PC-3 (cell line): ENCODE data around the gene ARFGAP3. TPM values are rescaled to one million over a fixed set of nuclear protein-coding genes. Genes with fewer than 3 reads are reported as not detected.

ENCODE experiments used
- ATAC-seq: fragments of 200-7000 bp; cut with Tn5 transposase; 2 replicates; pipeline ENCODE4 v1.9.1; 2020; ENCODE audit warnings: mild to moderate bottlenecking, moderate library complexity
- BruUV-seq: library from RNA; stranded (reverse); fragments of 400-500 nt; replicated peaks from 2 replicates; lab custom pipeline; 2021; lab: Mats Ljungman, UMichigan
- CTCF ChIA-PET: fragments of 300-600 bp; sonication (Branson Sonifier 250); formaldehyde crosslinking; loops from one replicate; lab custom pipeline; 2022; ENCODE audit warnings: antibody characterized with exemption; lab: Charles Lee
- POLR2A ChIA-PET: fragments of 300-600 bp; sonication (Branson Sonifier 250); formaldehyde crosslinking; loops from one replicate; lab custom pipeline; 2022; ENCODE audit warnings: antibody characterized with exemption; ENCODE audit not compliant: unreplicated experiment; lab: Charles Lee
- DNase-seq: peaks from one replicate; pipeline ENCODE4 v3.0.0-alpha.2; 2015
- H2AFZ ChIP-seq: fragments of 300-600 bp; sonication (generic); 2 replicates; pipeline ENCODE4 v1.6.0; 2016; ENCODE audit warnings: antibody characterized with exemption, low read length
- H3F3A ChIP-seq: fragments of 300-600 bp; sonication (generic); one replicate; pipeline ENCODE4 v1.6.0; 2017; ENCODE audit warnings: antibody characterized with exemption, low read length, control low read depth, mild to moderate bottlenecking; ENCODE audit not compliant: unreplicated experiment
- H3K27ac ChIP-seq: fragments of 300-600 bp; sonication (generic); 2 replicates; pipeline ENCODE4 v1.5.1; 2016; ENCODE audit warnings: mild to moderate bottlenecking, low read length
- H3K27me3 ChIP-seq: fragments of 300-600 bp; sonication (generic); 2 replicates; pipeline ENCODE4 v1.6.1; 2016; ENCODE audit warnings: low read length, mixed read lengths
- H3K36me3 ChIP-seq: fragments of 300-600 bp; sonication (generic); 2 replicates; pipeline ENCODE4 v1.6.1; 2016; ENCODE audit warnings: low read depth, mixed run types, low read length, mixed read lengths
- H3K4me1 ChIP-seq: fragments of 300-600 bp; sonication (generic); 2 replicates; pipeline ENCODE4 v1.5.1; 2016; ENCODE audit warnings: low read length; ENCODE audit not compliant: insufficient read depth
- H3K4me2 ChIP-seq: fragments of 300-600 bp; sonication (generic); 2 replicates; pipeline ENCODE4 v1.6.0; 2016; ENCODE audit warnings: low read length
- H3K4me3 ChIP-seq: fragments of 300-600 bp; sonication (generic); 2 replicates; pipeline ENCODE4 v1.5.1; 2016; ENCODE audit warnings: mild to moderate bottlenecking, low read length, mixed read lengths
- H3K79me2 ChIP-seq: fragments of 300-600 bp; sonication (generic); 2 replicates; pipeline ENCODE4 v1.6.1; 2017; ENCODE audit warnings: low read length, mixed read lengths
- H3K9ac ChIP-seq: fragments of 300-600 bp; sonication (generic); 2 replicates; pipeline ENCODE4 v1.6.0; 2016; ENCODE audit warnings: mild to moderate bottlenecking, low read length
- H3K9me2 ChIP-seq: fragments of 300-600 bp; sonication (generic); replicated peaks from 2 replicates; pipeline ENCODE4 v1.6.1; 2016; ENCODE audit warnings: mixed run types, low read length, mixed read lengths
- H3K9me3 ChIP-seq: fragments of 300-600 bp; sonication (generic); 2 replicates; pipeline ENCODE4 v1.6.1; 2016; ENCODE audit warnings: low read length, mixed read lengths
- H4K20me1 ChIP-seq: fragments of 300-600 bp; sonication (generic); 2 replicates; pipeline ENCODE4 v1.6.1; 2016; ENCODE audit warnings: low read length, mixed read lengths
- EZH2 ChIP-seq: fragments of 300-600 bp; sonication (generic); IDR thresholded peaks from one replicate; pipeline ENCODE4 v1.6.1; 2017; ENCODE audit warnings: antibody characterized with exemption, mild to moderate bottlenecking, low read length; ENCODE audit not compliant: unreplicated experiment
- EZH2phosphoT487 ChIP-seq: fragments of 300-600 bp; sonication (generic); IDR thresholded peaks from 2 replicates; pipeline ENCODE4 v1.6.1; 2018; ENCODE audit warnings: mild to moderate bottlenecking, antibody characterized with exemption, low read length, borderline replicate concordance
- intact Hi-C: fragments of 100-400 bp; cut with micrococcal nuclease; formaldehyde crosslinking; loops from 2 replicates; pipeline ENCODE4 v1.9.0; 2023
- total RNA-seq: library from RNA; depleted of rRNA; stranded (reverse); fragments of >200 nt; gene quantifications from 2 replicates; pipeline ENCODE4 v1.2.3, GENCODE V29; 2014
- TF ChIP-seq, protein P1 (sequence below): fragments of 300-600 bp; sonication (generic); conservative IDR thresholded peaks from 2 replicates; pipeline ENCODE4 v1.5.1; 2017; ENCODE audit warnings: antibody characterized with exemption, low read depth, mild to moderate bottlenecking, low read length

ARFGAP3 gene
- total RNA-seq, 1 experiment from 2014 or later: 19.2 TPM

DNA sequence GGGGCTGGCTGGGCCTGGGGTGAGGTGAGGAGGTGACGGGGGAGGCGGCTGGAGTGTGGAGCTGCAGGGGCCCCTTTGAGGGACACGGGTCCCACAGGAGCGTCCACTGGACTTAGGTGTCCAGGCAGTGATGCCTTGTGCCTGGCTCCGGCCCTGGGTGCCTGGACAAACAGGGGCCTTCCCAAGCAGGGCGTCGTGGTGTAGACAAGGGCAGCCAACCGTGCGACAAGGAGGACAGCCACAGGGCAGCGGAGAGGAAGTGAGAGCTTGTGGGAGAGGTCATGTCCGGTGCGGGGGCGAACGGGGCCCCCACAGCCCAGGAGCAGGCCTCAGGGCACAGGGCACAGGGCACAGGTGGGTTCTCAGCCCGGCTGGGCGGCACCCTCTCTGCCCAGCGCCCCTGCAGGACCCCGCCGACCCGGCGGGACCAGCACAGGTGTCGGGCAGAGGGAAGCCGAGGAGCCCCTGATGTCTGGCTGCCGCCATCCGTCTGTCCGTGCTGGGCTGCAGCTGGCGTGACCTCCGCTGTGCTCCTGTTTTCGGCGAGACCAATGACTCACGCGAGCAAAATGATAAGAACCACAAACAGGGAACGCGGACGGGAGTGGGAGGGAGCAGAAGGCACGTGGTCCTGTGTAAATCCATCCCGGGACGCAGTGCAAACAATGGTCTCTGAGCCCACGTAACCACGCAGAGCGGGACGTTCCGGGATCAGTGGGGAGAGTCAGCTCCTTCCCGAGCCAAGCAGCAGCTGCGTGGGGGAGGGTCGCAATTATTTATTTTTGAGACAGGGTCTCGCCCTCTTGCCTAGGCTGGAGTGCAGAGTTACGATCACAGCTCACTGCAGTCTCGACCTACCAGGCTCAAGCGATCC is 87.3 kb downstream of the ARFGAP3 start:
- ChIA-PET CTCF (interaction anchor here (0.5 kb wide), 1 partner anchor 214 kb away, joined by 5 read pairs; no protein-coding TSS in a partner anchor), POLR2A (no interaction called here)
- H2AFZ ChIP-seq: no peak overlapping the region
- H3K4me1 ChIP-seq: no peaks in the 10 kb centered on the region
- intact Hi-C loops: no loop called here
- no peak overlapping the region for H3K4me3 ChIP-seq
- no peaks in the 10 kb centered on the region for H3K36me3 ChIP-seq
- no TSS peak for BruUV-seq
- no peak overlapping the region for H3K27ac ChIP-seq
- H3K79me2 ChIP-seq: no peaks in the 10 kb centered on the region
- no peak overlapping the region for H3K9ac ChIP-seq
- no peaks in the 10 kb centered on the region for H3K27me3 ChIP-seq
- ATAC-seq: no peak
- no peaks in the 10 kb centered on the region for H3F3A ChIP-seq
- DNase-seq: no peak
- no peak overlapping the region for H3K4me2 ChIP-seq
- no peaks in the 10 kb centered on the region for H4K20me1 ChIP-seq
- H3K9me2 ChIP-seq: no peaks in the 10 kb centered on the region
- TF ChIP-seq EZH2phosphoT487 (no peak), EZH2 (no peak)
- TF ChIP-seq, protein P1, sequence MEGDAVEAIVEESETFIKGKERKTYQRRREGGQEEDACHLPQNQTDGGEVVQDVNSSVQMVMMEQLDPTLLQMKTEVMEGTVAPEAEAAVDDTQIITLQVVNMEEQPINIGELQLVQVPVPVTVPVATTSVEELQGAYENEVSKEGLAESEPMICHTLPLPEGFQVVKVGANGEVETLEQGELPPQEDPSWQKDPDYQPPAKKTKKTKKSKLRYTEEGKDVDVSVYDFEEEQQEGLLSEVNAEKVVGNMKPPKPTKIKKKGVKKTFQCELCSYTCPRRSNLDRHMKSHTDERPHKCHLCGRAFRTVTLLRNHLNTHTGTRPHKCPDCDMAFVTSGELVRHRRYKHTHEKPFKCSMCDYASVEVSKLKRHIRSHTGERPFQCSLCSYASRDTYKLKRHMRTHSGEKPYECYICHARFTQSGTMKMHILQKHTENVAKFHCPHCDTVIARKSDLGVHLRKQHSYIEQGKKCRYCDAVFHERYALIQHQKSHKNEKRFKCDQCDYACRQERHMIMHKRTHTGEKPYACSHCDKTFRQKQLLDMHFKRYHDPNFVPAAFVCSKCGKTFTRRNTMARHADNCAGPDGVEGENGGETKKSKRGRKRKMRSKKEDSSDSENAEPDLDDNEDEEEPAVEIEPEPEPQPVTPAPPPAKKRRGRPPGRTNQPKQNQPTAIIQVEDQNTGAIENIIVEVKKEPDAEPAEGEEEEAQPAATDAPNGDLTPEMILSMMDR: no peak
- no peaks in the 10 kb centered on the region for H3K9me3 ChIP-seq

DNA sequence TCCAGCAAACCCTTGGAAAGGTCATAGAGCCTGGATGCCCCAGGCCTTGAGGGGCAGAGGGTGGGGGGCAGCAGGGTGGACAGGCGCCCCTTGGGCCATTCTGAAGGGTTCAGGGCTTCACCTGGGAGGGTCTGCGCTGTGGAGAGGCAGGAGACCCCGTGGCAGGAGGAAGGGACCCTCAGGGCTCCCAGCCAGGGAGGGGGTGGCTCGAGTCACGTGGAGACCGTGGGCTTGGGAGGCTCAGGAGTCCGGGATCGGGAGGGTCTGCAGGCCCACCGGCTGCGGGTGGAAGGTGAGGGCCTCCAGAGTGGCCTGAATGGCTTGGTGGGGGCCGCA is 87.9 kb downstream of the ARFGAP3 start:
- ChIA-PET CTCF (no interaction called here), POLR2A (no interaction called here)
- no peaks in the 10 kb centered on the region for H3K4me1 ChIP-seq
- no peak overlapping the region for H3K4me3 ChIP-seq
- no peak overlapping the region for H2AFZ ChIP-seq
- no peak for ATAC-seq
- no peak overlapping the region for H3K9ac ChIP-seq
- H3K27ac ChIP-seq: no peak overlapping the region
- TF ChIP-seq EZH2: no peak
- TF ChIP-seq, protein P1: no peak
- intact Hi-C loops: no loop called here
- no peak for DNase-seq
- H4K20me1 ChIP-seq: no peaks in the 10 kb centered on the region
- no peaks in the 10 kb centered on the region for H3K27me3 ChIP-seq
- H3K9me3 ChIP-seq: no peaks in the 10 kb centered on the region
- H3K4me2 ChIP-seq: no peak overlapping the region
- BruUV-seq: no TSS peak
- no peaks in the 10 kb centered on the region for H3K36me3 ChIP-seq
- no peaks in the 10 kb centered on the region for H3K79me2 ChIP-seq
- H3F3A ChIP-seq: no peaks in the 10 kb centered on the region
- no peaks in the 10 kb centered on the region for H3K9me2 ChIP-seq

DNA sequence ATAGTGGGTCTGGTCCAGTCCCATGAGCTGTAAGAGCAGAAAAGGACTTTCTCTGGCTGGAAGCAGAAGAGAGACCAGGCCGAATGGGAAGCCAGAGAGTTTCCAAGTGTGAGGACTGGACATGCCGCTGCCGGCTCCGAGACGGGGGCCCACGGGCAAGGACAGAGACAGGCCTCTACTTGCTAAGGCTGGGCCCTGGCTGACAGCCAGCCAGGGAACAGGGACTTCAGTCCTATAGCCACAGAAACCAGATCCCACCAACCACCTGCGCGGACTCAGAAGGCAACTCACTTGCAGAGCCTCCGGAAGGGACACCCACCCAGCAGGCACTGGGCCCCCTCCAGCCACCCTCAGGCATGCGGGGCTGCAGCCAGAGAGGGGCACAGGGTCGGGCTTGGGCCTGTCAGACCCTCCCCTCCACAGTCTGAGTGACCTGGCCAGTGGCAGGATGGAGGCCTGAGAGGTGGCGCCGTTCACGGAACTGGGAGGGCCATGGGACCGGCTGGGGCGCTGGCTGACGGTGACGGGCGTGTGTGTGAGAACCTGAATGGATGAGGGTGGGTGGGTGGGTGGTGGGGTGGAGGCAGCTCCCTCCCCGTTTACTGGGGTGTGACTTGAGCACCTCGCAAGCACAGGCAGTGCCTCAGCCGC is 88.6 kb downstream of the ARFGAP3 start:
- H3K4me2 ChIP-seq: no peak overlapping the region
- TF ChIP-seq EZH2: no peak
- H3K9me2 ChIP-seq: no peaks in the 10 kb centered on the region
- BruUV-seq: no TSS peak
- ChIA-PET POLR2A (no interaction called here), CTCF (interaction anchor here (0.5 kb wide), 1 partner anchor 404 kb away, joined by 3 read pairs; no protein-coding TSS in a partner anchor)
- no peak overlapping the region for H2AFZ ChIP-seq
- no peaks in the 10 kb centered on the region for H3K4me1 ChIP-seq
- H3K79me2 ChIP-seq: no peaks in the 10 kb centered on the region
- no peaks in the 10 kb centered on the region for H3K27me3 ChIP-seq
- H3K4me3 ChIP-seq: no peak overlapping the region
- H3K36me3 ChIP-seq: no peaks in the 10 kb centered on the region
- no peaks in the 10 kb centered on the region for H4K20me1 ChIP-seq
- no peak for DNase-seq
- no peak for ATAC-seq
- intact Hi-C loops: no loop called here
- no peaks in the 10 kb centered on the region for H3K9me3 ChIP-seq
- no peak overlapping the region for H3K9ac ChIP-seq
- no peak overlapping the region for H3K27ac ChIP-seq
- H3F3A ChIP-seq: no peaks in the 10 kb centered on the region
